Mammary epithelial cell (primary cell): ENCODE results near the gene AP2A2.

ENCODE experiments used
- EZH2 ChIP-seq: IDR thresholded peaks from 2 replicates; pipeline ENCODE4 v1.6.1; 2012; ENCODE audit warnings: low read length, inconsistent platforms, borderline replicate concordance
- TF ChIP-seq, protein P1 (sequence below), 2 donors: IDR thresholded peaks in 1 of 2; conservative IDR thresholded peaks in 1 of 2; 2 replicates each; pipeline ENCODE4 v1.5.1; 2011 to 2012; ENCODE audit warnings: inconsistent platforms in 2 of 2, low read length in 2 of 2, mild to moderate bottlenecking in 2 of 2, control low read depth in 1 of 2, low read depth in 1 of 2; ENCODE audit not compliant: insufficient read depth in 1 of 2; ENCODE audit errors: extremely low read depth in 1 of 2

DNA sequence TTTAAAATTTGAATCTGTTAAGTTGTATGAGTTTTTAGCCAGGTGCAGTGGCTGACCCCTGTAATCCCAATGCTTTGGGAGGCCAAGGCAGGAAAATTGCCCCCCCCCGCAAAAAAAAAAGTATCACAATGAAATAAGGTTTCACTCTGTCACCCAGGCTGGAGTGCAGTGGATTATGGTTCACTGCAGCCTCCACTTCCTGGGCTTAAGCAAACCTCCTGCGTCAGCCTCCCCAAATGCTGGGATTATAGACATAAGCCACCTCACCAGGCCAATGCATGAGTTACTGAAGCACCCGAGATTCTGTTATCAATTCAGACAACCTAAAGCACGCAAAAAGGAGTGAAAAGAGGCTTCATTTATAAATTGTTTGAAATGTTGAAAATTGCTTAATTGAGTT lies 12.6 kb upstream of the AP2A2 start:
- TF ChIP-seq, protein P1, sequence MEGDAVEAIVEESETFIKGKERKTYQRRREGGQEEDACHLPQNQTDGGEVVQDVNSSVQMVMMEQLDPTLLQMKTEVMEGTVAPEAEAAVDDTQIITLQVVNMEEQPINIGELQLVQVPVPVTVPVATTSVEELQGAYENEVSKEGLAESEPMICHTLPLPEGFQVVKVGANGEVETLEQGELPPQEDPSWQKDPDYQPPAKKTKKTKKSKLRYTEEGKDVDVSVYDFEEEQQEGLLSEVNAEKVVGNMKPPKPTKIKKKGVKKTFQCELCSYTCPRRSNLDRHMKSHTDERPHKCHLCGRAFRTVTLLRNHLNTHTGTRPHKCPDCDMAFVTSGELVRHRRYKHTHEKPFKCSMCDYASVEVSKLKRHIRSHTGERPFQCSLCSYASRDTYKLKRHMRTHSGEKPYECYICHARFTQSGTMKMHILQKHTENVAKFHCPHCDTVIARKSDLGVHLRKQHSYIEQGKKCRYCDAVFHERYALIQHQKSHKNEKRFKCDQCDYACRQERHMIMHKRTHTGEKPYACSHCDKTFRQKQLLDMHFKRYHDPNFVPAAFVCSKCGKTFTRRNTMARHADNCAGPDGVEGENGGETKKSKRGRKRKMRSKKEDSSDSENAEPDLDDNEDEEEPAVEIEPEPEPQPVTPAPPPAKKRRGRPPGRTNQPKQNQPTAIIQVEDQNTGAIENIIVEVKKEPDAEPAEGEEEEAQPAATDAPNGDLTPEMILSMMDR (conservative IDR thresholded peaks at IDR 0.05 in 1 of 2, IDR thresholded peaks at IDR 0.05 in 1 of 2; ENCODE audit: extremely low read depth in 1 of 2, insufficient read depth in 1 of 2, low read depth in 1 of 2, low read length in 2 of 2), result no peak
- no peak for TF ChIP-seq EZH2
